Stimulated activated CD4-positive, alpha-beta T cell treated with anti-CD3 and anti-CD28 coated beads, Interleukin-12 subunit alpha, Interleukin-12 subunit beta, amount 100 ng/mL, for 24 hours (primary cell): Measurements from ENCODE around the gene PGAM2.
A peak's percentile ranks its signal among the peaks of the same experiment; 100 is the strongest.
"Not testable (repeated sequence)": the region's sequence is repeated elsewhere in the genome, so short reads cannot be mapped to it uniquely, and the experiment has no call there.

Source experiments
- DNase-seq, 2 experiments: peaks; one replicate each; pipeline ENCODE4 v3.0.0-alpha.2; 2020; ENCODE audit warnings: low read depth in 2 of 2

Gene PGAM2

DNA sequence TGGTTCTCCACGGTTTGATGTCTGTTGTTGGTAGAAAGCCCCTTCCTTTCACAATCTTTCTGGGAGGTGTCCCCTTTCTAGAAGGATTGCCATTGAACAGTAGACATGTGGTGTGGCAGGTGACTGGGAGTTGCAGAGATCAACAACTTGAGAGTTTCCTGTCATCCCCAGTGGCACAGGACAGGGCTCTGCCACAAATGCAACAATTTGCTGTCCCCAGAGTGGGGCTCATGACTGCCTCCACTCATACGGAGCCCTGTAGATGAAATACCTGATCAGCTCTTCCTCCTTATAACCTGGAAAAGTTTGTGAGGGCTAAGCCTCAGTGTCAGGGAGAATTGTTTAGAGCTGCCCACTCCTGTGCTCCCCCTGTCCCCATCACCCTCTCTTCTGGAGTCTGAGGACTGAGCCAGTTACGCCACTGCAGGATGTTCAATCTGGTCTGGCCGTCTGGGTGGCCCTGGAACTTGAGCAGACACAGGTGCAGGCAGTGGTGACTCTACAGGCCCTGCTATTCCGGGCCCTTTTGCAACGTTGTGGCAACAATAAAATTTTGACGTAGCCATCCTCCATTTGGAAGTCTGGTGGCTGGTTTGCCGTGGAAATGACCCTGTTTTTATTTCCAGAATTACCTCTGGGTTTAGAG is 14.3 kb downstream of the PGAM2 start:
- no peak for DNase-seq

DNA sequence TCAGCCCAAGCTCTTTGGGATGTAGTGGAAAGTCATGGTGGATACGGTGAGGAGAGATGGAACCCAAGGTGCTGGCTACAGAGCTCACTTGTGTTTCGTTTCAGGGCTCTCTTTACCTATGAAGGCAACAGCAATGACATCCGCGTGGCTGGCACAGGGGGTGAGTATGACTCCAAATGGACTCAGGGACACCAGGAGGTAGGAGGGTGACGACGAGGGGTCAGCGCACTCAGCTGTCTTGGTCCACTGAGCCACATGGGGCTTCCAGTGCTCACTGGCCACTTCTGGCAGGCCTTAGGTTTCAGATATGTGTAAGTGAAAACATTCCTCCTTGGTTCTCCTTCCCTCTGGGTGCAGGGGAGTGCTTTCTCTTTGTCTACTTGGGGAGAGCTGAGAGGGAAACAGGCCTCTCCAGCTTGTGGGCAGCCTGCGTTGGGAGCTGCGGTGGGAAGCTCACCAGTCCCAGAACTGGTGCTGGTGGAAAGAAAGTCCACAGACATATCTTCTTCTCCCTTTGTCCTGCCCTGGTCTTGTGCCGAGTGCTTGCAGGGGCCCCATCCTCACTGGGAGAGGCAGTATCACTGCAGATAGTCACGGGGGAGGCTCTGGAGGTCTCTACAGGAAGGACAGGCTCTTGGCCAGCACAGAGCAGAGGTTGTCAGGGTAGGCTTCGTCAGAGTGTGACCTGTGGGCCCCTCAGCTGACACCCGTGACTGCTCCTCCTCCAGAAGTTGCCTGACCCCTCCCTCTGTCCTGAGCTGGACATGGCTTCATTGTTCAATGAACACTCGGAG is 15.0 kb downstream of the PGAM2 start:
- no peak for DNase-seq

DNA sequence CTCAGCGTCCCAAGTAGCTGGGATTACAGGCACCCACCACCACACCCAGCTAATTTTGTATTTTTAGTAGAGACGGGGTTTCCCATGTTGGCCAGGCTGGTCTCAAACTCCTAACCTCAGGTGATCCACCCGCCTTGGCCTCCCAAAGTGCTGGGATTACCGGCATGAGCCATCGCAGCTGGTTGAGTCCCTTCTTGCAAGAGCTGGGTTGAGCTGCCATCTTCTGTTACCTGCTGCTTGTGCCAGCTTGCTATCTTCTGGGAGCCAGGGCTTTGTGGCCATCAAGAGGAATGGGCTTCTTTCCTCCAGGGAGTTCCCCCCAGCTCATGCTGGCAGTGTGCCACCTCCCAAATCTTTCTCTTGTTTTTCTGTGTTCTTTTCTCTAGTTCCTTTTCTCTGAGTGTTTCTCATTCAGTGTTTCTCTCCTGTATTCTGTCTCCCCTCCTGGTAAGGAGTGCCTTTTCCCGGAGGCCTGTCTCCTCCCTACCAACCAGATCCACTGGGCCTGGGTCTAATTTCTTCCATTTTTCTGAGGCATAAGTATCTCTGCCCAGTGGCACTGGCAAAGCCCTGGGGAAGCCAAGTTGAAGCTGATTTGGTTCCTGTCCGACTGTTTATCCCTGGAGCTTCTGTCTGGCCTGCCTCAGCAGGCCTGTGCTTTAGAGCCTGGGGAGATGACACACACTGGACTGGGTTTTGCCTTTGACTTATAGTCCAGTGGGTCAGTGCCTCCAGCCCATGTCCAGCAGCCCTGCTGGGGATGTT is 17.2 kb downstream of the PGAM2 start:
- no peak for DNase-seq

DNA sequence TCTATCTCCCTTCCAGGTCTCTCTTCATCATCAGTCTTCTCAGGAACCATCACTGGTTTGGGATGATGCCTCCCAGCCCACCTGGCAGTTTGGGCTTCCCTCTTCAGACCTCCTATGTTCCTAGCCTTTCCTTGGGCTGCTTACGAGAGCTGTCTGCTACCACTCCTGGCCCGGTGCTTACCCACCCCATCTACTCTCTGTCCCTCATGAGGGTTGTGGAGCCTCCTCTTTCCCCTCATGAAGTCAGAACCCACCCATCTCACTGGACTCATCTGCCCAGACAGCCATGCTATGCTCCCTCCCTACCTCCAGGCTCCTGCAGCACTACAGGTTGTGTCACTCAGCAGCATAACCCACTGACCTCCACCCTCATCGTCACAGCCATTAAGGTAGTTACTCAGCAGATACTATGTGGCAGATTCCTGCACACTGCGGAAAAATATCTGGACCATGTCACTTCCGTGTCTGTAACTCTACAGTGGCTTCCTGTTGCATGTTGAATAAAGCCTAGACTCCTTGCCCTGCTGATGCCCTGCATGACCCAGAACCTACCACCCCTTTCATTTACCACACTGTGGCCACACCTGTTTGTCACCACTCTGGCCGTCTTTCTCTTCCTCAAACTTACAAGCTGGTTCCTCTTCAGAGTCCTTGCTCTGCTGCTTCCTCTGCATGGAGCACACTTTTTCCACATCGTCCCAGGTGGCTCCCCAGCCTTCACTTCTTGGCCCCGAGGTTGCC is 18.9 kb downstream of the PGAM2 start:
- no peak for DNase-seq

DNA sequence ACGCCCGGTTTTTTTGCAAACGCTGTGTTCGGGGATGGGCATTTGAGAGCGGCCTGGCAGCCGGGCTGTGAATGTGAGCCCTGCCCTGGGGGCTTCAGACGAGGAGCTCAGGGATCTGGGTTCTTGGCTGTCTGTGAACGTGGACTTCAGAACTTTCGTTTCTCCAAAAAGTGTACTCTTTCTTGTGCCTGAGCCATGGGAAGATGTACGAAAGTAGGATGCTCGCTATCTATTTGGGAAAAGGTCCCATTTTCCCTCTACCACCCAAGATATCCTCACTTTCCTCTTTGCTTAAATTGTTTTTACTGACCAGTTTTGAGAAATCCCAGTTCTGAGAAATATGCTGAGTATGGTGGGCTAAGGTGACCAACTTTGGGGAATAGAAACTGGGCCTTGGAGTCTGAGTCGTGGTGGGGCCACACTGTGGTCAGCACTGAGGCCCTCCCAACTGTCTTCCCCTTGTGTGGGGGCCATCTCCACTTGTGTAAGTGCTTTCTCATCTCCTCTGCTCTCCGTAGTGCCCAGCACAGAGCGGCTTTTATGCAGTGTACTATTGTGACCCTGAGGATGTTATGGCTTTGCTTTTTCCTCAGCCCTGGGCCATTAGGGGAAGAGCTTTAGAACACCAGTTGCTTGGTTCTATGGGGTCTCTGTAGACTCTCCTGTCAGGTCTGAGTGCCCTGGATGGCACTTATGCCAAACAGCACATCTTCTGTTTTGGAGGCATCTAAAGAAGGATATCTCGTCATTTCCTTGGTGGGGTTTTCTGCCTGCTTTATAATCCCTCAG is 19.9 kb downstream of the PGAM2 start:
- no peak for DNase-seq

DNA sequence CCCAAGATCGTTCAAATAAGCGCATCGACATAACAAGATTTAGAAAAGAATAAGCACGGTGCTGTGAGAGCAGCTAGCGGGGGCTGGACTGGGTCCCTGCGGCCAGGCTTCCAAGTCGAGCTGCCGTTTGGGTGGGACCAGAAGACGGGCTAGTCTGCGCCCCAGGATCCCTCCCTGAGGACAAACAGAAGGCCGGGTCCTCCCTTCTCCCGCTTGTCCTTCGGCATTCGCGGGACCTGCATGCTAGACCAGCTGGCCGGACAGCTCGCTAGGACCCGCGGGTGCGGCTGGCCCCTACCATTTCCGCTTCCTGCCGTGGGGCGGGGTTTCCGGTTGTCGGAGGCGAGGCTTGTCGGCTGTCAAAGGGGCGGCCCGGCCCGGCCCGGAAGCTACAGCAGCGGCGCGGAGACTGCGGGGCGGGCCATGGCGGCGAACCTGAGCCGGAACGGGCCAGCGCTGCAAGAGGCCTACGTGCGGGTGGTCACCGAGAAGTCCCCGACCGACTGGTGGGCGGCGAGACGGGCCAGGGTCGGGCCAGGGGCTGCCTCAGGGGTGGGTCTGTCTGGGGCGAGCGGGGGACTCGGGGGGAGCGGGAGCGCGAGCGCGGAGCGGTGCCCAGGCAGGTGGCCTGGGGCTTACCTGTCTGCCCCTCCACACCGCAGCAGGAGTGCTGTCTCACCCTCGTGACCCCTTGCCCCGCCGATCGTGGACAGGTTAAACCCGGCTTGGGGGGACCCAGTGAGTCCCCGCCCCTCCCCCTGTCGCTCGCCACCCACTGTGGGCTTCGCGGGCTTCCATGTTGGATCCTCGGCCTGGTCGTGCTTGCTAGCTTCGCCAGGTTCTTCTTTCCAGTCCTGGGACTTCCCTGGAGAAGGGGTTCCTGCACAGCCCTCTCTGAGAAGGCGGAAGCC is 20.8 kb downstream of the PGAM2 start, which contains the start of gene DBNL:
TSS of gene DBNL (plus strand) at position 388 of the 911 bp plus-strand sequence. CDS start at position 424, 36 bp downstream.
- peak; percentile 83 to 90 for DNase-seq

DNA sequence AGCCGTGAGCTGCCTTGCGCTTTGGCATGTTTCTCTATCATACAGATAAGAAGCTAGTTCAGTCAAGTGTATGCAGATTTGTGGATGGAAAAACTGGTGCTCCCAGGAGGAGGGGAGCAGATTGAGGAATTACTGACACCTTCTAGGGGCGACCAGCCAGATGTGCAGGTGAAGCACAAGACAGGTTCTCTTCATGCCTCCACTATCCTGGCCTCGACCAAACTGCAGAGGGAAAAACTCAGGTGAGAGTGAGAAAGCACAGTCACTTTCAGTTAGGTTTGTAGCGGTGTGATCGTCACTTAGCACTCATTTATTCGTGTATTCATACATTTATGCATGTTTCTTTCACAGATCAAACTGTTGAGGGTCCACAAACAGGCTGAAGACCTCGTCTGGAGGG is 21.5 kb downstream of the PGAM2 start:
- DNase-seq = no peak

DNA sequence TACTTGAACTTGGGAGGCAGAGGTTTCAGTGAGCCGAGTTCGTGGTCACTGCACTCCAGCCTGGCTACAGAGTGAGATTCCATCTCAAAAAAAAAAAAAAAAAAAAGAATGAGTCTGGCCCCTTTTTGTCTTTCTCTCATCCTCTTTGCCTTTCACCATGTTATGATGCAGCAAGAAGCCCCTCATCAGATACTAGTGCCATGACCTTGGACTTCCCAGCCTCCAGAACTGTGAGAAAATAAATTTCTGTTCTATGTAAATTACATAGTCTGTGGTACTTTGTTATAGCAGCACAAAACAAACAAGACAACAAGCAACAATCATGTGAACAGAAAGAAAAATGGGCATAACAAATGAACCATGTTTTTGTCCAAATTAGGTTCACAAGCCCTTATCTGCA is 23.1 kb downstream of the PGAM2 start:
- no peak for DNase-seq

DNA sequence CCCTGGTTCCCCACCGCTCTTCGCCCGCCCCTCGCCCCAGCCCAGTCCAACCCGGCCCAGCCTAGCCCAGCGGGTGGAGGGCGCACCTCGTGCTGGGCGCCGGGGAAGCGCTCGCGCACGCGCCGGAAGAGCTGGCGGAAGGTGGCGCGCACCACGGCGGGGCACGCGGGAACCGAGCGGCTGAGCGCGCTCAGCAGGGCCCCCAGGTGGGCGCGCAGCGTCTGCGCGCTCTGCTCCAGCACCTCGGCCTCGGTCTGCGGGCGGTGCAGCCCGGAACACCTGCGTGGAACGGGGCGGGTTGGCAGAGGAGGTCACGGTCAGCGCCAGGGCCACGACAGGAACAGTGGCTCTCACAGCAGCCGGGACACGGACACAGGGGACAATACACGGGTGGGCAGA is 24.9 kb downstream of the PGAM2 start:
- DNase-seq = peak; percentile 29 to 35

DNA sequence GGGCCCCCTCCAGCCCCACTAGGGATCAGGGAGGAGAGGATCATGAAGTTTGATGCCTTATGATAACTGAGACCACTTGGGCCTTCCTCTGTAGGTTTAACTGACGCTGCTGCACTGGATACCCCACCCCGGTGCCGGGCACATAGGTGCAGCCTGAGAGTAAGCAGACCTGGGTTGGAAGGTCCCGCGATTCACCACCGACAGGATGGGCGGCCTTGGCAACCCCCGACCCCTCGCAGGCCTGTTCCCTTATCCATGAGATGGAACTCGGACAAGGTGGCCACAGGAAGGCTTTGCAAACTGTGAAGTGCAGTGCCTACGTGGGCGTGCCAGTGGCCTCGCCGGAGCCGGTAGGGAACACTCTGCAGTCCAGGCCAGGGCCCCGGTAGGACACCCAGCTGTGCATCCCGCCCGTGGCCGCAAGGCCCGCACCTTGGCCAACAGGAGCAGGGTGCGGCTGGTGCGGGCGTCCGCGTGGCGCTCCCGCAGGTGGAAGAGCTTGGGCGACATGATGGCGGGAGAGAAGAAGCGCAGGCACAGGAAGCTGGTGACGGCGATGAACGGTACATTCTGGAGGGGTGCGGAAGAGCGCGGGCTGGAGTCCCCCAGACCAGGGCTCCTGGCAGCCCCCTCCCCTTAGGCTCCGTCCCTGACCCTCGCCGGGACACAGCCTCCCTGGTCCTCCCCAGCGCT is 25.4 kb downstream of the PGAM2 start:
- not testable (repeated sequence) for DNase-seq

DNA sequence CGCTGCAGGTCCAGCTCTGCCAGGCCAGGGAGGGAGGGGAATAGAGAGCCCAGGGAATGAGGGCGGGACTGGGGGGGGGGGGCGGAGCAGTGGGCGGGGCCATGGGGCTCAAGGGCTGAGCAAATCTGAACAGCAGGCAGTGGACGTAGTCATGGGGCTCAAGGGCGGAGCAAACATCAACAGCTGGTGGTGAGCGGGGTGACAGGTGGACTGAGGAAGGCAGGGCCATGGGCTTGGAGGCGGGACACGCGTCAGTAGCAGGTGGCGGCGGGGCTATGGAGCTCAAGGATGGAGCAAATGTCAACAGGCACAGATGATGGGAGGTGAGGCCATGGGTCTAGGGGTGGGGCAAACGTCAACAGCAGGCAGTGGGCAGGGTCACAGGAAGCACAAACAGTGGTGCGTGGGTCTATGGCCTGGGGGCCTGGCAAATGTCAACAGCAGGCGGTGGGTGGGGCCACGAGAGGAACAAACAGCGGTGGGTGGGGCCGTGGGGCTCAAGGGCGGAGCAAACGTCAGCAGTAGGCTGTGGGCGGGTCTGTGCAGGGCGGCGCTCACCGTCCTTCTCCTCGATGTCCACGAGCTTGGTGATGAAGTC is 26.3 kb downstream of the PGAM2 start:
- peak in 1 of 2 experiments; percentile 73 for DNase-seq

DNA sequence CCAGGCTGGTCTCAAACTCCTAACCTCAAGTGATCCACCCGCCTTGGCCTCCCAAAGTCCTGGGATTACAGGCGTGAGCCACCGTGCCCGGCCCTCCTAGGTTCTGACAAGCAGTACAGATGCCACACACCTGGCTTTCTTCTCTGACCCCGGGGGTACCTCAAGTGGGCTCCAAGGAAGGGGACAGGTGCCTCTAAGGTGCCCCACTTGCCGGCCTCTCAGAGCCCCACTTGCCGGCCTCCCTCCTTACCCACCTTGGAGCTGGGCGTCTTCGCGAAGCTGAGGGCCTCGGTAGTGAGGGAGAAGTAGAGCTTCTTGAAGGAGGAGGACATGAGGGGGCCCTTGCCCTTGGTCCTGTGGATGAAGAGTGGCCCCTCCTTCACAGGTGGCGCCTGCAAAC is 26.8 kb downstream of the PGAM2 start:
- DNase-seq = not testable (repeated sequence)

DNA sequence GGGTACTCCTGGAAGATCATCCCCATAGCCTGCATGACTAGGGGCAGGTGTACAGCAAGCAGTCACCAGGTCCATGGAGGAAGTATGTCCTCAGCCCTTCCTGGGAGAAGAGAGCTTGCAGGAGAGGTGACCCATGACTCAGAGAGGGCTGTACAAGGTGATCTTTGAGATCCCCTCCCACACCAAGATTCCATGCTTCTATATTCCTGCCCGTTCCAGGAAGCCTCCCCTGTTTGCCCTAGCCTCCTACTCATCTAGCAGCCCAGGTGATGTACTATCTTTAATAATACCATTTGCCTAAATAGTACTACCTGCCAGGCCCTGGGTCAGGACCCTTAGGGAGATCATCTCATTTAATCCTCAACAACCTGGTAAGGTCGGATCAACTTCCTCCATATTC is 27.4 kb downstream of the PGAM2 start:
- not testable (repeated sequence) for DNase-seq

DNA sequence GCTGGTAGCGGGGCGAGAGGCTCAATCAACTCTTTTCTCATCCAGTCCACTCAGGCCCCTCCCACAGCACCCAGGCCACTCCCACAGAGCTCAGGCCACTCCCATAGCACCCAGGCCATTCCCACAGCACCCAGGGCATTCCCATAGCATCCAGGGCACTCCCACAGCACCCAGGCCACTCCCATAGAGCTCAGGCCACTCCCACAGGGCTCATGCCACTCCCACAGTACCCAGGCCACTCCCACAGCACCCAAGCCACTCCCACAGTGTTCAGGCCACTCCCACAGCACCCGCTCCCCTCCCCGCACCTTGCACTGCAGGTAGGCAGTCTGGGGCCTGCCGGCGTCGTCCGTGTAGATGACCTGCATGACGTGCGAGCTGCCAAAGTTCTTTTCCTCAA is 29.0 kb downstream of the PGAM2 start:
- not testable (repeated sequence) for DNase-seq

DNA sequence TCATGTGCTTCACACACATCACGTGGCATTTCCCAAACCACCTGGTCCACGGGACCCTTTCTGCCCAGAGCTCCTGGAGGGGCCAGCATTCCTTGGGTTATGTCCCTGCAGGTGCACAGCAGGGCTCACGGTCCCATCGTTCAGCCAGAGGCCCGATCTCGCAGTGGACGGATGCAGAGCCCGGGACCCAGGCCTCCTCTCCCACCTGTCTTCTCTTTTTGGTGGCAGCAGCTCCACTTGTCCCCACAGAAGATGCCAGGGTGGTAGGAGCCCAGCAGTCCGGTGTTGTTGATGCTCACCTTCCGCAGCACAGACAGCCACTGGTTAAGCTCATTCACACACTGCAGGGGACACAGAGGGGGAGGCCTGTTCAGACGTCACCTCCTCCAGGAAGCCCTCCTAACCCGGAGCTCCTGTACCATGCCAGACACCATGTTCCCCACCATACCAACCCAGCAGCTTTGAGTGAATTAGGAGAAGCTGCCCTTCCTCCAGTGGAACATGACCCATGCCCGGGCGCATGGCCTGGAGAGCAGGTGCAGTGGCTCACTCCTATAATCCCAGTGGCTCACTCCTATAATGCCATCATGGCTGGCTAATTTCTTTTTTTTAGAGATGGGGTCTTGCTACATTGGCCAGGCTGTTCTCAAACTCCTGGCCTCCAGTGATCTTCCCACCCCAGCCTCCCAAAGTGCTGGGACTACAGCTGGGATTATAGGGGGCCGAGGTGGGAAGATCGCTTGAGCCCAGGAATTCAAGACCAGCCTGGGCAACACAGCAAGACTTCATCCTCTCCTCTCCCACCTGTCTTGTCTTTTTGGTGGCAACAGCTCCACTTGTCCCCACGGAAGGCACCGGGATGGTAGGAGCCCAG is 31.2 kb downstream of the PGAM2 start:
- DNase-seq = not testable (repeated sequence)

DNA sequence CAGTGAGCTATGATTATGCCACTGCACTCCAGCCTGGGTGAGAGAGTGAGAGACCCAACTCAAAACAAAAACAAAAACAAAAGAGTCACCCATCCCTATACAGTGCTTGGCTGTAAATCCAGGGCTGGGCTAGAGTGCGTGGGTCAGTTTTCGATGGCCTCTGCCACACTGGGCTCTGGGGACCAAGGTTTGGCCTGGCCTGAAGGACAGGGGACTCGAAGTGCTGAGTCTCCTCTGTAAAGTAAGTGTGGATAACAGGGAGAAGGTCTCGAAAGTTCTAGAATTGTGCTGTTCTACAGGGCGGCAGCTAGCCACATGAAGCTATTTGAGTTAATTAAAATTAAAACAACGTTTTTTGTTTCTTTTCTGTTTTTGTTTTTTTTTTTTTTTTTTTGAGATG is 33.3 kb downstream of the PGAM2 start:
- not testable (repeated sequence) for DNase-seq

DNA sequence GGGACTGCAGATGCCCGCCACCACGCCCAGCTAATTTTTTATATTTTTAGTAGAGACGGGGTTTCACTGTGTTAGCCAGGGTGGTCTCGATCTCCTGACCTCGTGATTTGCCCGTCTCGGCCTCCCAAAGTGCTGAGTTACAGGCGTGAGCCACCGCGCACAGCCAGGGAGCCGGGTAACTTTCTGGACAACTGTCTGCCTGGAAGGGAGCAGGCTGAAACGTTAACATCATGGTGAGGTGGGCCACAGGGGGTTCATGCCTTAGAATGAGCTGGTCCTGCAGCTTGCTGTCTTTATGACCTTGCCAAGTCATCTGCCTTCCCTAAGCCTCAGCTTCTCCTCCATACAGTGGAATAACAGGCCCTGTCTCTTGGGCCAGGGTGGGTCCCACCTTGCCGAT is 34.0 kb downstream of the PGAM2 start:
- not testable (repeated sequence) for DNase-seq

DNA sequence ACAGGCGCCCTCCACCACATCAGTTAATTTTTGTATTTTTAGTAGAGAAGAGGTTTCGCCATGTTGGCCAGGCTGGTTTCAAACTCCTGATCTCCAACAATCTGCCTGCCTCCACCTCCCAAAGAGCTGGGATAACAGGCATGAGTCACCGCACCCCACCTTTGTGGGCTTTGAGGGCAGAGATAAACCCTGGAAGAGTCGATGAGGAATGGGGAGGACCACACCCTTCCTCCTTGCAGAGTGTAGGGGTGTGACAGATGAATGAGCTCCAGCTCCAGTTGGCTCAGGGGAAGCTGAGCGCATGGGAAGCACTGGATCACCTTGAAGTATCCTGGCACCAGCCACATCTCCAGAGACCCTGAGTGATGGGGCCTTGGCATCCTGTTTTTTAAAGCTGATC is 35.3 kb downstream of the PGAM2 start:
- not testable (repeated sequence) for DNase-seq
